Stomach (tissue), 9 donors: Measurements from ENCODE around the gene SEC14L2. TPM values are rescaled to one million over a fixed set of nuclear protein-coding genes. Genes with fewer than 3 reads are reported as not detected.

Experiments
- DNase-seq, 2 donors: peaks; one replicate each; pipeline versions ENCODE4 v3.0.0 to v3.0.0-alpha.2; 2013 to 2019
- H3K27ac ChIP-seq, 5 donors: fragments of 200-600 bp in 4 of 5; sonication (generic) in 4 of 5; one replicate each; pipeline ENCODE4 v1.5.1; 2013 to 2019; ENCODE audit warnings: mild to moderate bottlenecking in 1 of 5, moderate library complexity in 1 of 5
- H3K27me3 ChIP-seq, 3 donors: fragments of 200-600 bp; sonication (generic); one replicate each; pipeline ENCODE4 v1.5.1; 2017 to 2019; ENCODE audit warnings: mixed run types in 1 of 3
- H3K36me3 ChIP-seq, 4 donors: fragments of 200-600 bp; sonication (generic); 1 replicate in 3 of 4; 2 replicates in 1 of 4; pipeline ENCODE4 v1.5.1; 2016 to 2019
- H3K4me1 ChIP-seq, 4 donors: fragments of 200-600 bp; sonication (generic); one replicate each; pipeline ENCODE4 v1.5.1; 2016 to 2019
- H3K4me3 ChIP-seq, 4 donors: fragments of 200-600 bp; sonication (generic) in 3 of 4; one replicate each; pipeline ENCODE4 v1.5.1; 2016 to 2019; ENCODE audit warnings: mild to moderate bottlenecking in 1 of 4
- H3K9me3 ChIP-seq, 4 donors: fragments of 200-600 bp; sonication (generic); one replicate each; pipeline ENCODE4 v1.5.1; 2016 to 2019
- CTCF ChIP-seq, 7 experiments: fragments of 450-650 bp in 4 of 7; fragments of 200-600 bp in 3 of 7; sonication (generic) in 3 of 7; IDR thresholded peaks; one replicate each; pipeline ENCODE4 v1.5.1; 2016 to 2019; ENCODE audit warnings: antibody characterized with exemption in 7 of 7, control low read depth in 2 of 7, mild to moderate bottlenecking in 1 of 7
- EP300 ChIP-seq: sonication (generic); formaldehyde crosslinking; IDR thresholded peaks from one replicate; pipeline ENCODE4 v1.6.1; 2017; ENCODE audit warnings: antibody characterized with exemption
- POLR2A ChIP-seq, 4 donors: fragments of 450-650 bp; IDR thresholded peaks; one replicate each; pipeline ENCODE4 v1.6.1; 2016; ENCODE audit warnings: antibody characterized with exemption in 4 of 4, control low read depth in 2 of 4, mild to moderate bottlenecking in 1 of 4, moderate library complexity in 1 of 4
- POLR2AphosphoS5 ChIP-seq, 3 donors: sonication (generic); formaldehyde crosslinking; IDR thresholded peaks; one replicate each; pipeline ENCODE4 v1.6.1; 2016; ENCODE audit warnings: antibody characterized with exemption in 3 of 3
- WGBS, 5 donors: extraction: QIAGEN DNeasy Blood & Tissue Kit in 3 of 5; methylation state at CpG; one replicate each; pipeline versions ENCODE4 v1.1.5 to v1.1.7; 2013 to 2018; 5-methylcytosine and 5-hydroxymethylcytosine counted together
- intact Hi-C: fragments of 100-400 bp; cut with DNase I; formaldehyde crosslinking; loops from one replicate; pipeline ENCODE4 v1.15.1; 2023; ENCODE audit warnings: low total_unique reads
- polyA plus RNA-seq, 3 donors: library from polyadenylated mRNA; stranded (reverse); fragments of 200-250 nt; gene quantifications; one replicate each; pipeline ENCODE4 v1.2.3, GENCODE V29; 2013
- total RNA-seq, 5 donors: library from RNA; depleted of rRNA; stranded (reverse); fragments of >200 nt; gene quantifications; one replicate each; pipeline versions ENCODE4 v1.1.0 to v1.2.3, GENCODE V29; 2014 to 2016
- donor health status: healthy with polysubstance abuse.
- donor health status: Bipolar disorder and iron deficiency.
- donor health status: healthy.

SEC14L2 gene
- total and polyA plus RNA-seq, 8 donors: 4.1 to 19.4 (median 10.1) TPM; not detected in 2

DNA sequence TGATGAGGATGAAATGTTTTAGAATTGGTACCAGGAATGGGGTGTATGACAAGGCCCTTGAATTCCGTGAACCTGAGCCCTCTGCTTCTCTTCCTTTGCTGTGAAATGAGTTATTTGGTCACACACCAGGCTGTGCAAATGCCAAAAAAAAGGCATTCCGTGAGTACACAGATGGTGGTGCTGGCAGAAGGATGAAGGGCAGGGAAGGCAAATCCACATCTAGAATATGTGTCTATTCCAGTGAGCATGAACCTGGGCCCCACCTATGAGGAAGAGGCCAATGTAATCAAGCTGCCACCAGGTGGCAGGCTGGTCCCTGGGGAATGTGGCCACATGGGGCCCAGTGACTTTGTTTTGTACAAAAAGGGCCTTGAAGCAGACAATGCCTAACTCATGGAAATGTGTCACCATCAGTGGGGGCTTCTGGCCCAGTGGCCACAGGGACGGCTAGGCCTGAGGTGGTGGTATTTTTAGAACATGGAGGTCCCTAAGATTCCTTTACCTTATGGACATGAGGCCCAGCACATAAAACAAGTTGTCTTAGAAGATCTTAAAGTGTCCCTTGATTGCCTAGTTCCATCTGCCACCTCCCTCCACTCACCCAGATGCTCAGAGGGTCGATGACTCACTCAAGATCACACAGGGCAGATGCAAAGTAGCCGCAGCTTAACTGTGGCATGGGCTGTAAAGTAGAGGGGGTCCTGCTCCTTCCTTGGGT lies 5.7 kb upstream of the SEC14L2 start:
- TF ChIP-seq CTCF (IDR thresholded peaks at IDR 0.05): peak in 5 of 7 experiments; percentile 59 to 93 (median 79)
- TF ChIP-seq POLR2A (IDR thresholded peaks at IDR 0.05): no peak
- TF ChIP-seq EP300: no peak
- peak in 2 of 3 donors; percentile 25 to 75 for TF ChIP-seq POLR2AphosphoS5 (IDR thresholded peaks at IDR 0.05)
- intact Hi-C loops: loop anchor here (5.0 kb wide), 2 partner anchors 36 to 96 kb away; partner anchors contain the start of gene MTFP1
- peaks cover 11 to 28% (median 21%) of the 10 kb centered on the region in 4 donors for H3K4me1 ChIP-seq
- DNase-seq: peak; percentile 84 to 91
- no peaks in the 10 kb centered on the region for H3K36me3 ChIP-seq
- H3K27ac ChIP-seq: no peak overlapping the region
- WGBS, 5 donors: 38 to 57% (median 51%) methylated on average over 3 to 5 of the region's 5 CpGs
- H3K27me3 ChIP-seq: peaks cover 0 to 7% (median 0%) of the 10 kb centered on the region in 3 donors
- H3K9me3 ChIP-seq: no peaks in the 10 kb centered on the region
- no peak overlapping the region for H3K4me3 ChIP-seq

GRCh38 chr22:30392661-30393321 lies 4.0 kb upstream of the SEC14L2 start:
- WGBS, 5 donors: 35 to 56% (median 44%) methylated on average over 9 of the region's 9 CpGs
- no peak overlapping the region for H3K4me3 ChIP-seq
- H3K27me3 ChIP-seq: peaks cover 0 to 23% (median 7%) of the 10 kb centered on the region in 3 donors
- peak; percentile 31 to 32 for DNase-seq
- H3K4me1 ChIP-seq: peaks cover 14 to 33% (median 25%) of the 10 kb centered on the region in 4 donors
- H3K27ac ChIP-seq: peak overlapping the region in 1 of 5 donors; percentile 16
- H3K36me3 ChIP-seq: no peaks in the 10 kb centered on the region
- no peaks in the 10 kb centered on the region for H3K9me3 ChIP-seq
- no peak for TF ChIP-seq EP300
- TF ChIP-seq CTCF (IDR thresholded peaks at IDR 0.05): no peak
- TF ChIP-seq POLR2A (IDR thresholded peaks at IDR 0.05): no peak
- TF ChIP-seq POLR2AphosphoS5 (IDR thresholded peaks at IDR 0.05): no peak
- intact Hi-C loops: loop anchor here (5.0 kb wide), 2 partner anchors 35 to 95 kb away; partner anchors contain the start of gene MTFP1

DNA sequence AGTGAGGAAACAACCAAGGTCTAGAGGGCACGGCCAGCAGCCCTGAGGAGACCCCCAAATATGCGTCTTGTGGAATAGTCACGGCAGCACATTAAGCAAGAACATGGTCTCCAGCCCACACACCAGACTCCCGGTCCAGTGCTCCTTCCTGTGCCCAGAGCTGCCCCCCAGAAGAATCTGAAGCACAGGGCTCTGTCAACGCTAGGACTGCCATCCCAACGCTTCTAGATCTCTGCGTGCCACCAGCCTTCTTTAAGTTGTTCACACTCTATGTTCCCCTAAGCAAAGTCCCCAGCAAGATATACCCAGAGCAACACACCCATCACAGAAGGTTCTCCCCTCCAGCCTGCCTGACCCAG lies 3.5 kb upstream of the SEC14L2 start:
- H3K36me3 ChIP-seq: no peaks in the 10 kb centered on the region
- 71 to 80% (median 75%) methylated on average over 7 of the region's 7 CpGs for WGBS, 5 donors
- DNase-seq: no peak
- no peaks in the 10 kb centered on the region for H3K9me3 ChIP-seq
- H3K4me3 ChIP-seq: no peak overlapping the region
- intact Hi-C loops: loop anchor here (5.0 kb wide), 2 partner anchors 34 to 94 kb away; partner anchors contain the start of gene MTFP1
- H3K4me1 ChIP-seq: peaks cover 19 to 37% (median 30%) of the 10 kb centered on the region in 4 donors
- peak overlapping the region in 1 of 5 donors; percentile 16 for H3K27ac ChIP-seq
- peaks cover 0 to 27% (median 9%) of the 10 kb centered on the region in 3 donors for H3K27me3 ChIP-seq
- no peak for TF ChIP-seq EP300
- TF ChIP-seq POLR2AphosphoS5 (IDR thresholded peaks at IDR 0.05): no peak
- no peak for TF ChIP-seq POLR2A (IDR thresholded peaks at IDR 0.05)
- no peak for TF ChIP-seq CTCF (IDR thresholded peaks at IDR 0.05)

GRCh38 chr22:30393885-30394284 lies 2.9 kb upstream of the SEC14L2 start:
- H3K36me3 ChIP-seq: no peaks in the 10 kb centered on the region
- TF ChIP-seq POLR2AphosphoS5 (IDR thresholded peaks at IDR 0.05) (no peak), CTCF (IDR thresholded peaks at IDR 0.05) (no peak), EP300 (no peak), POLR2A (IDR thresholded peaks at IDR 0.05) (no peak)
- intact Hi-C loops: loop anchor here (5.0 kb wide), 2 partner anchors 33 to 93 kb away; partner anchors contain the start of gene MTFP1
- no peaks in the 10 kb centered on the region for H3K9me3 ChIP-seq
- 77 to 83% (median 79%) methylated on average over 2 to 3 of the region's 3 CpGs for WGBS, 5 donors
- DNase-seq: no peak
- H3K4me3 ChIP-seq: no peak overlapping the region
- no peak overlapping the region for H3K27ac ChIP-seq
- peaks cover 0 to 29% (median 9%) of the 10 kb centered on the region in 3 donors for H3K27me3 ChIP-seq
- H3K4me1 ChIP-seq: peaks cover 24 to 42% (median 34%) of the 10 kb centered on the region in 4 donors
